GM04503 (cell line): ENCODE data around the gene JUNB.
"Not testable (repeated sequence)": the region's sequence is repeated elsewhere in the genome, so short reads cannot be mapped to it uniquely, and the experiment has no call there.

Experiments used
- DNase-seq: peaks from one replicate; pipeline ENCODE4 v3.0.0-alpha.2; 2012; ENCODE audit warnings: low read depth

Gene JUNB

GRCh38 chr19:12789098-12789903 lies 2.0 kb upstream of the JUNB start:
- DNase-seq, result no peak

GRCh38 chr19:12789904-12790619 lies 1.2 kb upstream of the JUNB start:
- peak; percentile 75 for DNase-seq

- no peak for DNase-seq
Measured at GRCh38 chr19:12790628-12791344, 500 bp upstream of the JUNB start.

DNA sequence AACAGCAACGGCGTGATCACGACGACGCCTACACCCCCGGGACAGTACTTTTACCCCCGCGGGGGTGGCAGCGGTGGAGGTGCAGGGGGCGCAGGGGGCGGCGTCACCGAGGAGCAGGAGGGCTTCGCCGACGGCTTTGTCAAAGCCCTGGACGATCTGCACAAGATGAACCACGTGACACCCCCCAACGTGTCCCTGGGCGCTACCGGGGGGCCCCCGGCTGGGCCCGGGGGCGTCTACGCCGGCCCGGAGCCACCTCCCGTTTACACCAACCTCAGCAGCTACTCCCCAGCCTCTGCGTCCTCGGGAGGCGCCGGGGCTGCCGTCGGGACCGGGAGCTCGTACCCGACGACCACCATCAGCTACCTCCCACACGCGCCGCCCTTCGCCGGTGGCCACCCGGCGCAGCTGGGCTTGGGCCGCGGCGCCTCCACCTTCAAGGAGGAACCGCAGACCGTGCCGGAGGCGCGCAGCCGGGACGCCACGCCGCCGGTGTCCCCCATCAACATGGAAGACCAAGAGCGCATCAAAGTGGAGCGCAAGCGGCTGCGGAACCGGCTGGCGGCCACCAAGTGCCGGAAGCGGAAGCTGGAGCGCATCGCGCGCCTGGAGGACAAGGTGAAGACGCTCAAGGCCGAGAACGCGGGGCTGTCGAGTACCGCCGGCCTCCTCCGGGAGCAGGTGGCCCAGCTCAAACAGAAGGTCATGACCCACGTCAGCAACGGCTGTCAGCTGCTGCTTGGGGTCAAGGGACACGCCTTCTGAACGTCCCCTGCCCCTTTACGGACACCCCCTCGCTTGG lies 966 bp downstream of the JUNB start:
- DNase-seq, result no peak

GRCh38 chr19:12792853-12793289 lies 1.6 kb downstream of the JUNB start:
- DNase-seq, result no peak

DNA sequence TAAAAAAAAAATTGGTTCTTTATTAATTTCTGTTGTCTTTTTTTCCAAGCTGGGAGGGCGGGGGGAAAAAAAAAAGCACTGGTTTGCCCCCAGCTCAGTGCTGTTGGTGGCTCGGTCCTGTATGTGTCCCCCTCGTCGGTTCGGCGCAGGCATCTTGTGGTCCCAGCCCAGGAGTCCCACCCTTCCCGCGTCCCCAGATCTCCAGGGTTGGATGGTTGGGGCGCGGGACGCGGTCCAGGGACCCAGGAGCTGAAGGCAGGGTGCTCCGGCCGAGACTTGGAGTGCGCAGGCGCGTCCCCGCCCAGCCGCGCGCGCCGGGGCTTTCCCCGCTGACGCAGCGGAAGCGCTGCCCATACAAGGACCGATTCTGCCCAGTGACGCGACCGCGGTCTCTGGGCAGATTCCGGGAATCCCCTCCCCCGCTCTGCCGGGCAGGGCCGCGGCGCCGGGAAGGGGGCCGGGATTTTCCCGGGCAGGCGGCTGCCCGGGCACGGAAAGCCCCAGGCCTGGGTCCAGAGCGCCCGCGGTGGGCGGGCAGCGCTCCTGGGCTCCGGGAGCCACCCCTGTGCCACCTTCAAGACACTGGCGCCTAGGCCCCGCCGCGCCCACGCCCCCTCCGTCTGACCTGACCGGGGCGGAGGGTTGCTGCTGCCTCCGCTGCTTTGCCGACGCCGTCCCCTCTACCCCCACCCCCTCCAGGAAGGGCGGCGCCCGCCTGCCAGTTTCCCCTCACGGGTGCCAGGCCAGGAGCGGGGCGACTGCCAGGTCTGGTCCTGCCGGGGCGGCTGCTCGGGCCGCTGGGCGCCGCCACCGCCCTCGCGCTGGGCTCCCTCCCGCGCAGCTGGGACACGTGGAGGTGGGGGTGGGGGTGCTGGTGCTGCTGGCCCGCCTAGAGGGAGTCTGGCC lies 2.3 kb downstream of the JUNB start:
- DNase-seq, result no peak

DNA sequence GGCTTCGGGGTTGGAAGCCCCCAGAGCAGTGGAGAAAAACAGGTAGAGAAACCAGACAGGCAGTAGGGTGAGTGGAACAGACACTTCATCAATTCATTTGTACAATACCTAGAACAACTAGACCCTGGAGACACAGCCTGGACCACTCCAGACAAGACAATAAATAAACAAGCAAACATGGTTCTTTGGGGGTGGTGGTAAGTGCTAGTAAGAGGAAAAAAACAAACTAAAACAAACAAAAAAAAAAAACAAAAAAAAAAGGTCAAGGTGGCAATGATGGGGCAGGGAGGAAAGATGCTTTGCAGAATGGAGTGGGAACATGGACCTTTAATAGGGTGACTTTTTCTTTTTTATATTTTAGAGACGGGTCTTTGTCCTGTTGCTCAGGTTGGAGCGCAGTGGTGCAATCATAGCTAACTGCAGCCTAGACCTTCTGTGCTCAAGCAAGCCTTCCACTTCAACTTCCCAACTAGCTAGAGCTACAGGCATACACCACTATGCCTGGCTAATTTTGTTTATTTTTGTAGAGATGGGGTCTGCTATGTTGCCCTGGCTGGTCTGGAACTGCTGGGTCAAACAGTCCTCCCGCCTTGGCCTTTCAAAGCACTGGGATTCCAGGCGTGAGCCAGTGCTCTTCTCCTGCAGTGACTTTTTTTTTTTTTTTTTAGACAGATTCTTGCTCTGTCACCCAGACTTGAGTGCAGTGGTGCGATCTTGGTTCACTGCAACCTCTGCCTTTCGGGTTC lies 3.1 kb downstream of the JUNB start:
- no peak for DNase-seq

- no peak for DNase-seq
Measured at GRCh38 chr19:12794971-12795381, 3.7 kb downstream of the JUNB start.

DNA sequence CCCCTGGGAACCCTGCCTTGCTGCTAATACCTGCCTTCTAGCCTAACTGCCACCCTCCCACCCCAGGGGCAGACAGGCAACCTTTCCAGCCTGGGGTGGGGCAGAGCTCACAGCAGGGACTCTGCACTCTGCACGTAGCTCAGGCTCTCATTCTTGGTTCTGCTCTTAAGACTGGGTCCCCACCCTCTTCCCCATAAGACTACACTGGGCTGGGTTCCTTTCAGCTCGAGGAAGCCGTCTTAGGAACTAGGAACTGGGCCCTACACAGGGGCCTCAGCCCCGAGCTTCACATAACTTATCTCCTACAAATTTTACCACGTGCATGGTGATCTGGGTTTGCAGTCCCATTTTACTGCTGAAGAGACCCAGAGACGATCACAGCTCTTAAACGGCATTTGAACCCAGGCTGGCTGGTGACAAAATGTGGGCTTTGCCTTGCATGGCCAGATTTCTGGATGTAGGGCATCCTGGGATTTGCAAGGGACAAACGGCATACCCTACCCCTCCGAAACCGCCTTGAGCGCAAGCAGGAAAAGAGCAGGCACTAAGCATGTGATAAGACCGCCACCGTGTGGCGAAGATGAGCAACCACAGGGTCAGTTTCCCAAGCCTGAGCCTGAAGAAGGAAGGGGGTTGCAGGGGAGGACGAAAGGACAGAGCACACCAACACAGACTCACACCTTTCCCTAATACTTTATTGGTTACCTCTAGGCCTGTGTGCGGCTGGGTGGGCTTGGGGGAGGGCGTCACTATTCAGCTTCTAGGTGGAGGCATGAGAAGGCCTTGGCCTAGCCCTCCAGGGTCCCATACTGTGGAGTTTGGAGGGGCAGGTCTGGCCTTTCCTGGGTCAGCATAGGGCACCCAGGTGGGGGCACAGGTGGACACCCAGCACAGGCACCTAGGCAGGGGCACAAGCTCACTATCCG lies 5.1 kb downstream of the JUNB start:
- no peak for DNase-seq

DNA sequence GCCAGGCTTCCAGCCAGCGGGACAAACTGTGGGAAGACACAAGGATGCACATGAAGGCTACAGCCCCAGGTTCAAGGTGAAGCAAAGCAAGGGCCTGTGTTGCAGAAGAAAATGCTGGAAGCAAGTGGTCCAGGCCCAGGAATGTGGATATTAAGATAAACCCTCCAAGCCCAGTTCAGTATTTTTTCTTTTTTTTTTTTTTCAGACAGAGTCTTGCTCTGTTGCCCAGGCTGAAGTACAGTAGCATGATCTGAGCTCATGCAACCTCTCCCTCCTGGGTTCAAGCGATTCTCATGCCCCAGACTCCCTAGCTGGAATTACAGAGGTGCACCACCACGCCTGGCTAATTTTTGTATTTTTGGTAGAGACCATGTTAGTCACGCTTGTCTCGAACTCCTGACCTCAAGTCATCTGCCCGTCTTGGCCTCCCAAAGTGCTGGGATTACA lies 5.9 kb downstream of the JUNB start:
- no peak for DNase-seq

DNA sequence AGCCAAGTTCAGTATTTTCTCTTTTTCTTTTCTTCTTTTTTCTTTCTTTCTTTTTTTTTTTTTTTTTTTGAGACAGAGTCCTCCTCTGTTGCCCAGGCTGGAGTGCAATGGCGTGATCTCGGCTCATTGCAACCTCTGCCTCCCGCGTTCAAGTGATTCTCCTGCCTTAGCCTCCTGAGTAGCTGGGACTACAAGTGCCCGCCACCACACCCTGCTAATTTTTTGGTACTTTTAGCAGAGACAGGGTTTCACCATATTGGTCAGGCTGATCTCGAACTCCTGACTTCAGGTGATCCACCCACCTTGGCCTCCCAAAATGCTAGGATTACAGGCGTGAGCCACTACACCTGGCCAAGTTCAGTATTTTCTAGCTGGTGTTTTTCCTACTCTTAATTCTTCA lies 6.3 kb downstream of the JUNB start:
- not testable (repeated sequence) for DNase-seq

GRCh38 chr19:12799742-12800465 lies 8.6 kb downstream of the JUNB start:
- no peak for DNase-seq

- DNase-seq, result no peak
Measured at GRCh38 chr19:12800466-12800770, 9.1 kb downstream of the JUNB start.

DNA sequence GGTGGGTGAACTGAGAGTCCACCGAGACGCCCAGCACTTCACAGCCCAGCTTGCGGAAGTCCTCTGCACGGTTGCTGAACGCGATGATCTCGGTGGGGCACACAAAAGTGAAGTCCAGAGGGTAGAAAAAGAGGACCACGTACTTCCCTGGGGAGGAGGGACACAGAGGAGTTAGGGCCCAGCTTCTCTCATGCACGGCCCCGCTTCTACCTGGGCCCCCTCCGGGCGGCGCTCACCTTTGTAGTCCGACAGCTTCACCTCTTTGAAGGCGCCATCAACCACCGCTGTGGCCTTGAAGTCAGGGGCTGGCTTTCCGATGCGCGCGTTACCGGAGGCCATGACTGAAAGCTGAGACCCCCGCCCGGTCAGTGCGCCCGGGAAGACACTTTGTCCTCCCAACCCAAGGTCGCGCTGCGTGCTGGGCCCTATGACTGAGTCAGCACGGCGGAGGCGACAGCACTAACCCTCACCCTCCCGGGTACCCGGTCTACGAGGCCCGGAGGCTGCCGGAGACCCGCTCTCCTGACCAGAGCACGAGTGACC lies 9.7 kb downstream of the JUNB start:
- DNase-seq, result no peak

GRCh38 chr19:12801466-12802266 lies 10.4 kb downstream of the JUNB start, which contains the start of the genes PRDX2 and THSD8:
PRDX2 (minus strand) TSS chr19:12801800; CDS start chr19:12801261, 539 bp downstream.
THSD8 (plus strand) TSS chr19:12802069; CDS start chr19:12802072, 3 bp downstream.
- DNase-seq, result no peak

DNA sequence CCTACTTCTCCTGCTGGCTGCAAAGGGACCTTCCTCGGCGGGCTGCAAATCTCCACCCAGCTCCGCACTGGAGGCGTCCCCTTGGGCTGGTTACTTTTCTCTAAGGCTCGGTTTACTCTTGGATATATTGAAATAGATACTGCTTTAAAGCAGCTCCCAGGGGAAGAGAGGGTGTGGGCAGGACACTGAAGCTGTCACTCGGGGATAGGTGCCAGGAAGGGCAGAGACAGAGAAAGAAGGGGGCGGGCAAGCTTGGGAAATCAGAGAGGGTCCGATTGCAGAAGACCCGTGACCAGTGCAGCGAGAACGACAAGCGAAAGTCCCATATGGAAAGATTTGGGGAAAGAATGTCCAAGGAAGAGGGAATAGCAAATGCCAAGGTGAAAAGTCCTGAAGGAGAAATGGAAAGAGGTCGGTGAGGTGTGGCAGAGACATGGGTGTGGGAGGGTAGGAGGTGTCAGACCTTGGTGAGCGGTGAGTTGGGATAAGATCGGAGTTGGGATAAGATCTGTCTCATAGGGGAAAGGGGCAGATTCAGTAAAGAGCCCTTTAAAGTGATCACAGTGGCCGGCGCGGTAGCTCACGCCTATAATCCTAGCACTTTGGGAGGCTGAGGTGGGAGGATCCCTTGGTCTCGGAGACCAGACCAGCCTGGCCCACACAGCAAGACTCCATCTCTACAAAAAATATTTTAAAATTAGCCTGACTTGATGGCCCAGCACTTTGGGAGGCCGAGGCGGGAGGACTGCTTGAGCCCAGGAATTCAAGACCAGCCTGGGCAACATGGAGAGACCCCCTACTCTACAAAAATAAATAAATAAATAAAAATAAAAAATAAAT lies 11.2 kb downstream of the JUNB start:
- DNase-seq, result no peak
